ENCODE results near the gene TNFRSF1A.

DNA sequence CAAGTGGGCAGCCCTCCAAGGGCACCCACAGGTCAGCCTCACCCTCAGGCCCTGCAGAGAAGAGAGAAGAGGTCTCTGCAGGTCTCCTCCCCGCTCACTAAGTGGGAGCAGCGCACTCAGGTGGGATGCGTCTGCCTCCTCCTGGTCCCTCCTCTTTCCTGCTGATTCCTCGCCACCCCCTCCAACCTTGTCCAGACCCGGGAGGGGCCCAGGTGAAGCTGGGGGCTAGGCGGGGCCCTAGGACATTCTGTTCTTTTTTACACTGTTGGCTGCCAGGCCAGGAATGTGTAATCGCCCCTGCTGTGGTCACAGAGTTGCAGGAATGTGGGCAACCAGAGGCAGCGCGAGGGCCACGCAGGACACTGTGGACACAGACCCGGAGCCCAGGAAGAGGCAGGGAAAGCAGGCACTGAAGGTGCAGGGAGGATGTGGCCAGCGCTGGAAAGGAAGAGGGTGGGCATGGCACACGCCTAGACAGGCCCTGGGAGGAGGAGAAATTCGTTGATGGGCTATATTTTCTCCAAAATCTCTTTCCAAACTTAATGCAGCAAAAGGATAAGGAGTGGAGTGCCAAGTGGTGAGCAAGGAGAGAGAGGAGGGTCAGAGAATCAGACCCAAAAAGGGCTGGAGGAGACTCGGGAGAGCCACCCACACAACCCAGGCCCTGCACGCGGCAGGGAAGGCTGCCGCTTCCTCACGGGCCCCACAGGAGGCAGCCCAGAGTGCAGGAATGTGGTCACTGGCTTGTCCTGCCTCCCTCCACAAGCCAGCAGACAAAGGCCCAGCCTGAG lies 34.4 kb upstream of the TNFRSF1A start:
- TF ChIP-seq CTCF (IDR thresholded peaks at IDR 0.05) (peak; percentile 11 to 52 (median 37)), POLR2A (IDR thresholded peaks at IDR 0.05) (no peak), EP300 (IDR thresholded peaks at IDR 0.05) (peak; percentile 48 to 77)

All from tibial nerve (tissue), 4 donors.